ENCODE measurements around the gene RGL3.
"Not testable (repeated sequence)": the region's sequence is repeated elsewhere in the genome, so short reads cannot be mapped to it uniquely, and the experiment has no call there.

The RGL3 gene

DNA sequence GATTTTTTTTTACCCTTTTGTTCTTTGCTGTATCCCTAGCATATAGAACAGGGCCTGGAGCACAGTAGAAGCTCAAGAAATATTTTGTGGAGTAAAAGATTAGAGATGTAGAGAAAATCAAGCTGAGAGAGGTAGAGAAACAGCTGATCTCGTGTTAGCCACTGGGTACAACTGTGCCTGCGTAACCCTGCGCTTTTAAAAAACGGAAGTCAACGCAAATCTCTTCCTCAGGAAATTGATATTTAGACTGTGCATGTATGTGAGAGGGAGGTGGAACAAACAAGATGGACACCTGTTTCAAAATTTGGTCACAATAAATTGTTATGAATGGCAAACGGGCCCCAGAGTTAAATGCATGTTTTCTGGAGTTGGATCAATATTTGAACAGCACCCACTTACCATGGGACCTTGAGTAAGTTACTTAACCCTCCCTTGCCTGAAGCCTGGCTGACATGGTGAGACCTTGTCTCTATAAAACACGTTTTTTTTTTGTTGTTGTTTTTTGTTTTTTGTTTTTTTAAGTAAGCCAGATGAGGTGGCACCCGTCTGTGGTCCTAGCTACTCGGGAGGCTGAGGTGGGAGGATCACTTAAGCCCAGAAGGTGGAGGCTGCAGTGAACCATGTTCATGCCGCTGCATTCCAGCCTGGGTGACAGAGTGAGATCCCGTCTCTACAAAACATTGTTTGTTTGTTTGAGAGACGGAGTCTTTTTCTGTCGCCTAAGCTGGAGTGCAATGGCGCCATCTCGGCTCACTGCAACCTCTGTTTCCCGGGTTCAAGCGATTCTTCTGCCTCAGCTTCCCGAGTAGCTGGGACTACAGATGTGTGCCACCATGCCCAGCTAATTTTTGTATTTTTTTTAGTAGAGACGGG lies 31.7 kb downstream of the RGL3 start:
- H3K4me1 ChIP-seq (ENCODE audit: insufficient read depth, insufficient read length) = no peaks in the 10 kb centered on the region
- H3K36me3 ChIP-seq (ENCODE audit: insufficient read depth, insufficient read length, low read length) = no peaks in the 10 kb centered on the region
- no peak for DNase-seq (ENCODE audit: low read depth, low spot score)
- no peak overlapping the region for H3K9ac ChIP-seq (ENCODE audit: insufficient read length, low read depth)
- TF ChIP-seq ZNF274 (IDR thresholded peaks at IDR 0.05; ENCODE audit: low read depth, low read length) (no peak), YY1 (IDR thresholded peaks at IDR 0.05; ENCODE audit: insufficient read depth, insufficient read length) (no peak), SUZ12 (IDR thresholded peaks at IDR 0.05; ENCODE audit: extremely low read depth, insufficient read depth, insufficient read length) (no peak)
- H3K9me3 ChIP-seq (ENCODE audit: insufficient read depth, low read length) = peaks cover 4% of the 10 kb centered on the region; the same call in 1 of the 2 replicates
- no peaks in the 10 kb centered on the region for H3K27me3 ChIP-seq (ENCODE audit: insufficient read depth, insufficient read length)
- H3K4me3 ChIP-seq (ENCODE audit: insufficient read length, low read depth) = no peak overlapping the region

DNA sequence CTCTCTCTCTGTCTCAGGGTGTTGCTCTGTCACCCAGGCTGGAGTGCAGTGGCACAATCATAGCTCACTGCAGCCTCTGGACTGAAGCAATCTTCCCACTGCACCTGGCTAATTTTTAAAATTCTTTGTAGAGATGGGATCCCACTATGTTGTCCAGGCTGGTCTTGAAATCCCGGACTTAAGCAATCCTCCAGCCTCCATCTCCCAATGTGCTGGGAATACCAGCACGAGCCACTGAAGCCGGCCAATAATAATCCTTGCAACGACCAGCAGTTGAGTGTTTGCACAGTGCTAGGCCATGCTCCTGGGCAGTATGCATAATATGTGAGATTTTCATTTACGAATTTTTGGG lies 34.4 kb downstream of the RGL3 start:
- no peak for TF ChIP-seq YY1 (IDR thresholded peaks at IDR 0.05; ENCODE audit: insufficient read depth, insufficient read length)
- no peak for TF ChIP-seq ZNF274 (IDR thresholded peaks at IDR 0.05; ENCODE audit: low read depth, low read length)
- TF ChIP-seq SUZ12 (IDR thresholded peaks at IDR 0.05; ENCODE audit: extremely low read depth, insufficient read depth, insufficient read length) = no peak
- Histone ChIP-seq H3K9me3 (ENCODE audit: insufficient read depth, low read length) (no peaks in the 10 kb centered on the region), H3K9ac (ENCODE audit: insufficient read length, low read depth) (no peak overlapping the region), H3K4me3 (ENCODE audit: insufficient read length, low read depth) (no peak overlapping the region), H3K4me1 (ENCODE audit: insufficient read depth, insufficient read length) (peaks cover 4% of the 10 kb centered on the region), H3K27me3 (ENCODE audit: insufficient read depth, insufficient read length) (no peaks in the 10 kb centered on the region), H3K36me3 (ENCODE audit: insufficient read depth, insufficient read length, low read length) (no peaks in the 10 kb centered on the region)
- no peak for DNase-seq (ENCODE audit: low read depth, low spot score)

DNA sequence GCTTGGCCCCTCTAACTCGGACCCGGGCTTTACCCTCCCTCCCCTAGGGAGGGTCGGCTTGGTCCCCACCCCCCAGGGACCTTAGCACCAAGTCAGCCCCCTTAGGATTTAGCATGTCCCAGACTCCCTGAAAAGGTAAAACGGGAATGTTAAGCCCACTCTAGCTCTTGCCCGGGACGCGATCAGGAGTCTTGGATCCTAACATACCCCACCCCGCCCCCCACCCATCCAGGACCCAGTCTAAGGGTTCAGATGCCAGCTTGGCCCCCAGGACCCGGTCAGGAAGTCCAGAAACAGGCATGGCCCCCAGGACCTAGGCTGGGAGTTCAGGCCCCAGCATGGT lies 35.4 kb downstream of the RGL3 start:
- Histone ChIP-seq H3K27me3 (ENCODE audit: insufficient read depth, insufficient read length) (no peaks in the 10 kb centered on the region), H3K4me3 (ENCODE audit: insufficient read length, low read depth) (peak overlapping the region; percentile 67), H3K9ac (ENCODE audit: insufficient read length, low read depth) (peak overlapping the region; percentile 76), H3K9me3 (ENCODE audit: insufficient read depth, low read length) (no peaks in the 10 kb centered on the region), H3K36me3 (ENCODE audit: insufficient read depth, insufficient read length, low read length) (no peaks in the 10 kb centered on the region), H3K4me1 (ENCODE audit: insufficient read depth, insufficient read length) (peaks cover 4% of the 10 kb centered on the region)
- no peak for DNase-seq (ENCODE audit: low read depth, low spot score)
- TF ChIP-seq SUZ12 (IDR thresholded peaks at IDR 0.05; ENCODE audit: extremely low read depth, insufficient read depth, insufficient read length) (no peak), YY1 (IDR thresholded peaks at IDR 0.05; ENCODE audit: insufficient read depth, insufficient read length) (no peak), ZNF274 (IDR thresholded peaks at IDR 0.05; ENCODE audit: low read depth, low read length) (no peak)

DNA sequence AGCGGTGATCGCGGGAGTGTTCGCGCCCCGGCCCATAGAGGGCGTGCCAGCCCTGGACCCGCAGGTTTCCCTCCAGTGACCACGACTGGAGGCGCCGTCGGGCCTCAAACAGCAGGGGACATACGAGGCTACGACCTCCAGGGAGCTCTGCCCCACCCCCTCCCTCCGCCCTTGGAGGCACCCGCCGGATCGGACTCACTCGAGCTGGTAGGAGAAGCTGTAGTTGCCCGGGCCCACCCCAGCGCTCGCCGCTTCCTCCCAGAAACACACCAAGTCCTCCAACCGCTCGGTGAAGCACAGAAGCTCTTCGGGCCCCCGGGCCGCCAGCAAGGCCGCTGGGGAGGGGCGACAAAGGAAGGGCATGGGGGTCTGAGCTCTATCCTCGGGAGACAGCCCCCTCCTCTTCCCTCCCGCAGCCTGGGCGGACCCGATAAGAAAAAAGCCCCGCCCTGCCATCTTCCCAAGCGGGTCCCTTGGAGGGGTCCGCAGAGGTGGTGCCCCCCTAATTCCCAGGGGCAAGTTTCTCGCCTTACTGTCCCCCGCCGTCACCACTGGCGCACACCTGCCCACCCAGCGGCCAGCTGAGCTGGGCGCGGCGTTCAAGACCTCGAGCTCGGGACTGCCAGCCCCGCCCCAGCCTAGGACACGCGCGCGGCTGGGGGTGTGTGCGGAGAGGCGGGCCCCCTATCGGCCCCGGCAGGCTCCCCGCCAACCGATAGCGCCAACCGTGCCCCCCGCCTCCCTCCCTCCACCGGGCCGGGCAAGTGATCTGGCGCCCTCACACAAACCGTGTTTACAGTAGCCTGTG lies 36.0 kb downstream of the RGL3 start:
- H3K27me3 ChIP-seq (ENCODE audit: insufficient read depth, insufficient read length) = no peaks in the 10 kb centered on the region
- TF ChIP-seq YY1 (IDR thresholded peaks at IDR 0.05; ENCODE audit: insufficient read depth, insufficient read length) (no peak), ZNF274 (IDR thresholded peaks at IDR 0.05; ENCODE audit: low read depth, low read length) (no peak), SUZ12 (IDR thresholded peaks at IDR 0.05; ENCODE audit: extremely low read depth, insufficient read depth, insufficient read length) (no peak)
- H3K4me1 ChIP-seq (ENCODE audit: insufficient read depth, insufficient read length) = peaks cover 7% of the 10 kb centered on the region
- H3K4me3 ChIP-seq (ENCODE audit: insufficient read length, low read depth) = peak overlapping the region; percentile 67
- peaks cover 4% of the 10 kb centered on the region for H3K36me3 ChIP-seq (ENCODE audit: insufficient read depth, insufficient read length, low read length)
- H3K9me3 ChIP-seq (ENCODE audit: insufficient read depth, low read length) = no peaks in the 10 kb centered on the region
- H3K9ac ChIP-seq (ENCODE audit: insufficient read length, low read depth) = peak overlapping the region; percentile 76
- DNase-seq (ENCODE audit: low read depth, low spot score) = no peak

DNA sequence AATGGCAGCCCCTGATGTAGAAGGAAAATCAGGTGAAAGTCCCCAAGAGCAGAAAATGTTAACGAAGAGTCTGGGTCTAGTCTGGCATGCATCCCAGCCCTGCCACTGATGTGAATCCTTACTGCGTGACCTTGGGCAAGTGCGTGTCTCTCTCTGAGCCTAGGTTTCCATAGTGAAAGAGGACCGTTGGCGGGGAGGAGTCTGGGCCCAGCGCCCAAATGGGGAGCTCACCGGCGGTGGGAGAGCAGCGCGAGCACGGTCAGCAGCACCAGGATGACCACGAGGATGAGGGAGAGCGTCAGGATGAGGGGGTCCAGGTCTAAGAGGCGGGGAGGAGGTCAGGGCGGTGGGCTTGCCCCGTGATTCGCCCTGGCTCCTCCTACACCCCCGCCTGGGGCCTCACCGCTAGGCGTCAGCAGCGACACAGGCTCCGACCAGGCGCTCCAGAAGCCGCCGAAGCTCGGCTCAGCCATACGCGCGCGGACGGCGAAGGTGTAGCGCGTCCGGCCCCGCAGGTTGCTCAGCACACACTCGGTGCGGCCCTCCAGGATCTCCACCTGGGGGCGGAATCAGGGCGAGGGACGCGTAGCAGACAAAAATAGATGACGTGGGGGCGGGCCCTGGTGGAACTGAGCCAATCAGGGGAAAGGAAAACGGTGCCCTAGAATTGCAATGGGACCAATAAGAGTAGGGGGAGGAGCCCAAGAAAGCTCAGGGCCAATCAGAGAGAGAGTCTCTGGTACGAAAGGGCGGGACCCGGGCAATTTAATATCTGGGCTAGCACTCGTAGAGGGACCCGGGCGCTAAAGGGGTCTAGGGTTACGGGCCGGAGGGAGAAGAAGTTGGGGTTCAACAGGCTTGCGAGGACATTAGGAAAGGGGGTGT lies 38.2 kb downstream of the RGL3 start:
- Histone ChIP-seq H3K4me3 (ENCODE audit: insufficient read length, low read depth) (peak overlapping the region; percentile 61), H3K36me3 (ENCODE audit: insufficient read depth, insufficient read length, low read length) (peaks cover 15% of the 10 kb centered on the region), H3K9me3 (ENCODE audit: insufficient read depth, low read length) (no peaks in the 10 kb centered on the region), H3K9ac (ENCODE audit: insufficient read length, low read depth) (peak overlapping the region; percentile 84), H3K27me3 (ENCODE audit: insufficient read depth, insufficient read length) (no peaks in the 10 kb centered on the region), H3K4me1 (ENCODE audit: insufficient read depth, insufficient read length) (peaks cover 7% of the 10 kb centered on the region)
- peak; percentile 98 for DNase-seq (ENCODE audit: low read depth, low spot score)
- no peak for TF ChIP-seq YY1 (IDR thresholded peaks at IDR 0.05; ENCODE audit: insufficient read depth, insufficient read length)
- TF ChIP-seq SUZ12 (IDR thresholded peaks at IDR 0.05; ENCODE audit: extremely low read depth, insufficient read depth, insufficient read length) = no peak
- no peak for TF ChIP-seq ZNF274 (IDR thresholded peaks at IDR 0.05; ENCODE audit: low read depth, low read length)

DNA sequence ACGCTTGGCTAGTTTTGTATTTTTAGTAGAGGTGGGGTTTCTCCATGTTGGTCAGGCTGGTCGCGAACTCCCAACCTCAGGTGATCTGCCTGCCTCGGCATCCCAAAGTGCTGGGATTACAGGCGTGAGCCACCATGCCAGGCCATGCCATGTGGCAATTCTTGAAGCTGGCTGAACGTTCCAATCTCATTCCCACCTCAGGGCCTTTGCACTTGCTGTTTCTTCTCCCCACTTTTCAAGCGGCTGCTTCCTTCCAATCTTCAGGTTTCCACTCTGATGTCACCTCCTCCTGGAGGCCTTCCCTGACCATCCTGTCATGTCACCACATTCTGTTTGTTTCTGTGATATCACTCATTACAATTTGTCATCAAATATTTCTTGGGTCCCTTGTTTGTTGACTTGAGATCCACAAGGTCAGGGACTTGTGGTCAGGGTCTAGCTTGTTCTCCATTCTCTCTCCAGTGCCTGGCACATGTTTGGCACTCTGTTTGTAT lies 39.2 kb downstream of the RGL3 start:
- Histone ChIP-seq H3K9ac (ENCODE audit: insufficient read length, low read depth) (no peak overlapping the region), H3K36me3 (ENCODE audit: insufficient read depth, insufficient read length, low read length) (peaks cover 19% of the 10 kb centered on the region), H3K4me3 (ENCODE audit: insufficient read length, low read depth) (peak overlapping the region; percentile 61), H3K9me3 (ENCODE audit: insufficient read depth, low read length) (no peaks in the 10 kb centered on the region), H3K4me1 (ENCODE audit: insufficient read depth, insufficient read length) (peaks cover 10% of the 10 kb centered on the region), H3K27me3 (ENCODE audit: insufficient read depth, insufficient read length) (no peaks in the 10 kb centered on the region)
- no peak for TF ChIP-seq ZNF274 (IDR thresholded peaks at IDR 0.05; ENCODE audit: low read depth, low read length)
- no peak for TF ChIP-seq SUZ12 (IDR thresholded peaks at IDR 0.05; ENCODE audit: extremely low read depth, insufficient read depth, insufficient read length)
- no peak for TF ChIP-seq YY1 (IDR thresholded peaks at IDR 0.05; ENCODE audit: insufficient read depth, insufficient read length)
- DNase-seq (ENCODE audit: low read depth, low spot score) = no peak

DNA sequence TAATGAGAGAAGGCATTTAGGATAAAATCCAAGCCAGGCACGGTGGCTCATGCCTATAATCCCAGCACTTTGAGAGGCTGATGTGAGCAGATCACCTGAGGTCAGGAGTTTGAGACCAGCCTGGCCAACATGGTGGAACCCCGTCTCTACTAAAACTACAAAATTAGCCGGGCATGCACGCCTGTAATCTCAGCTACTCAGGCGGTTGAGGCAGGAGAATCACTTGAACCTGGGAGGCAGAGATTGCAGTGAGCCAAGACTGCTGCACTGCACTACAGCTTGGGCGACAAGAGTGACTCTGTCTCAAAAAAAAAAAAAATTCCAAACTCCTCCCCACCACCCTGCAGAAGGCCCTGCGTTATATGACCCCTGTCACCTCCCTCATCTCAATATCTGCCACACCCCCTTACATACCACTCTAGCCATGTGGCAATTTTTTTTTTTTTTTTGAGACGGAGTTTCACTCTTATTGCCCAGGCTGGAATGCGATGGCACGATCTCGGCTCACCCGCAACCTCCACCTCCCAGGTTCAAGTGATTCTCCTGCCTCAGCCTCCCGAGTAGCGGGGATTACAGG lies 39.8 kb downstream of the RGL3 start:
- H3K4me3 ChIP-seq (ENCODE audit: insufficient read length, low read depth); H3K27me3 ChIP-seq (ENCODE audit: insufficient read depth, insufficient read length); H3K9me3 ChIP-seq (ENCODE audit: insufficient read depth, low read length); DNase-seq (ENCODE audit: low read depth, low spot score): not testable (repeated sequence)
- peaks cover 10% of the 10 kb centered on the region for H3K4me1 ChIP-seq (ENCODE audit: insufficient read depth, insufficient read length)
- peaks cover 19% of the 10 kb centered on the region for H3K36me3 ChIP-seq (ENCODE audit: insufficient read depth, insufficient read length, low read length)
- peak overlapping the region; percentile 46 for H3K9ac ChIP-seq (ENCODE audit: insufficient read length, low read depth)

Measured in NT2/D1 (cell line).